ENCODE results near the gene ENTPD1.

Gene ENTPD1

GRCh38 chr10:95742485-95742884, 13.5 kb upstream of the ENTPD1 start:
- no peak for TF ChIP-seq ZNF600 (tag by site-specific recombination; IDR thresholded peaks at IDR 0.05)
- no peak for TF ChIP-seq ZNF169 (tag by site-specific recombination; IDR thresholded peaks at IDR 0.05)
- no peak for TF ChIP-seq ZNF394 (tag by site-specific recombination; IDR thresholded peaks at IDR 0.05; ENCODE audit: borderline replicate concordance)
- no peak for TF ChIP-seq ZBTB26 (tag by site-specific recombination; optimal IDR thresholded peaks at IDR 0.05)
- no peak for TF ChIP-seq HOXC10 (CRISPR knock-in tag; IDR thresholded peaks at IDR 0.05)
- no peak for TF ChIP-seq ZBTB17 (tag by site-specific recombination; IDR thresholded peaks at IDR 0.05)
- no peak for TF ChIP-seq ZNF214 (tag by site-specific recombination; IDR thresholded peaks at IDR 0.05; ENCODE audit: borderline replicate concordance)
- no peak for TF ChIP-seq PRDM4 (tag by site-specific recombination; IDR thresholded peaks at IDR 0.05)
- TF ChIP-seq ZNF792 (tag by site-specific recombination; IDR thresholded peaks at IDR 0.05), result no peak
- TF ChIP-seq ZNF658 (tag by site-specific recombination; IDR thresholded peaks at IDR 0.05), result no peak
- TF ChIP-seq ZNF133 (tag by site-specific recombination; IDR thresholded peaks at IDR 0.05), result no peak
- TF ChIP-seq MEIS1 (CRISPR knock-in tag; IDR thresholded peaks at IDR 0.05; ENCODE audit: borderline replicate concordance), result no peak
- TF ChIP-seq ZNF585B (tag by site-specific recombination; IDR thresholded peaks at IDR 0.05), result no peak
- no peak for TF ChIP-seq MZF1 (tag by site-specific recombination; IDR thresholded peaks at IDR 0.05; ENCODE audit: borderline replicate concordance)
- TF ChIP-seq ZNF10 (tag by site-specific recombination; IDR thresholded peaks at IDR 0.05), result no peak
- TF ChIP-seq ZNF175 (tag by site-specific recombination; IDR thresholded peaks at IDR 0.05), result no peak
- TF ChIP-seq ZNF302 (tag by site-specific recombination; IDR thresholded peaks at IDR 0.05; ENCODE audit: low read depth), result no peak
- no peak for TF ChIP-seq GLIS1 (tag by site-specific recombination; IDR thresholded peaks at IDR 0.05)
- TF ChIP-seq ZBTB21 (tag by site-specific recombination; IDR thresholded peaks at IDR 0.05), result no peak
- no peak for TF ChIP-seq EGR2 (tag by site-specific recombination; IDR thresholded peaks at IDR 0.05; ENCODE audit: low read depth)

GRCh38 chr10:95742962-95743535, 12.9 kb upstream of the ENTPD1 start:
- Histone ChIP-seq H3K4me3 (ENCODE audit: low read depth, low read length) (no peak overlapping the region), H3K27ac (ENCODE audit: extremely low read depth, low read depth, low read length) (no peak overlapping the region), H3K36me3 (ENCODE audit: control insufficient read depth in 2 of 2, insufficient read depth in 1 of 2, low read length in 2 of 2) (no peaks in the 10 kb centered on the region), H3K4me1 (ENCODE audit: control insufficient read depth, insufficient read depth, low read length) (peaks cover 5% of the 10 kb centered on the region; the same call in 1 of the 2 replicates), H3K9me3 (ENCODE audit: control insufficient read depth, insufficient read depth, low read depth, low read length) (no peaks in the 10 kb centered on the region)
- POLR2A ChIA-PET, result no interaction called here
- CTCF ChIA-PET, result interaction anchor here (0.6 to 1.3 kb wide), 2 partner anchors 99 to 159 kb away, joined by 3 to 4 read pairs; no protein-coding TSS in a partner anchor
- TF ChIP-seq ZNF140 (tag by site-specific recombination; IDR thresholded peaks at IDR 0.05) (no peak), FEZF1 (tag by site-specific recombination; IDR thresholded peaks at IDR 0.05) (no peak), ZNF335 (tag by site-specific recombination; conservative IDR thresholded peaks at IDR 0.05) (no peak), ZNF658 (tag by site-specific recombination; IDR thresholded peaks at IDR 0.05) (no peak), RBAK (tag by site-specific recombination; IDR thresholded peaks at IDR 0.05) (no peak), EGR2 (tag by site-specific recombination; IDR thresholded peaks at IDR 0.05; ENCODE audit: low read depth) (no peak), ZNF791 (tag by site-specific recombination; IDR thresholded peaks at IDR 0.05) (no peak), ZNF274 (IDR thresholded peaks at IDR 0.05; ENCODE audit: low read length) (no peak), ZNF274 (tag by site-specific recombination; IDR thresholded peaks at IDR 0.05; ENCODE audit: borderline replicate concordance) (no peak), ZNF704 (tag by site-specific recombination; IDR thresholded peaks at IDR 0.05) (no peak), ZNF362 (tag by site-specific recombination; IDR thresholded peaks at IDR 0.05) (no peak), KLF9 (tag by site-specific recombination; IDR thresholded peaks at IDR 0.05; ENCODE audit: low read depth) (no peak), ZNF155 (tag by site-specific recombination; IDR thresholded peaks at IDR 0.05) (no peak), ZNF76 (tag by site-specific recombination; IDR thresholded peaks at IDR 0.05; ENCODE audit: borderline replicate concordance, low read depth) (no peak)

More at GRCh38 chr10:95742485-95742884, 13.5 kb upstream of the ENTPD1 start:
- H3K9me3 ChIP-seq (ENCODE audit: control insufficient read depth, insufficient read depth, low read depth, low read length), result no peaks in the 10 kb centered on the region
- peaks cover 5% of the 10 kb centered on the region; the same call in 1 of the 2 replicates for H3K4me1 ChIP-seq (ENCODE audit: control insufficient read depth, insufficient read depth, low read length)
- POLR2A ChIA-PET, result interaction anchor here (0.6 kb wide), 1 partner anchor 103 kb away, joined by 3 read pairs; no protein-coding TSS in a partner anchor
- CTCF ChIA-PET, result interaction anchor here (1.0 kb wide), 1 partner anchor 100 kb away, joined by 5 read pairs; no protein-coding TSS in a partner anchor
- no peak overlapping the region for H3K27ac ChIP-seq (ENCODE audit: extremely low read depth, low read depth, low read length)
- H3K36me3 ChIP-seq (ENCODE audit: control insufficient read depth in 2 of 2, insufficient read depth in 1 of 2, low read length in 2 of 2), result no peaks in the 10 kb centered on the region
- no peak overlapping the region for H3K4me3 ChIP-seq (ENCODE audit: low read depth, low read length)

All from HEK293 (cell line).